GM12874 (cell line): Measurements from ENCODE around the gene EIF4A2.

Experiments
- CTCF ChIP-seq: IDR thresholded peaks from 2 replicates; pipeline ENCODE4 v1.5.1; 2011; ENCODE audit warnings: low read depth, mild to moderate bottlenecking, control low read depth, low read length, moderate library complexity; ENCODE audit not compliant: insufficient read depth

The EIF4A2 gene

GRCh38 chr3:186783058-186783730 lies at the start of gene EIF4A2:
Gene EIF4A2 (plus strand): TSS chr3:186783577. CDS start chr3:186783611, 34 bp downstream.
- no peak for TF ChIP-seq CTCF

GRCh38 chr3:186742618-186743380 lies 40.6 kb upstream of the EIF4A2 start:
- TF ChIP-seq CTCF, result no peak

- TF ChIP-seq CTCF, result no peak
Measured at GRCh38 chr3:186743666-186744065, 39.7 kb upstream of the EIF4A2 start.

GRCh38 chr3:186746008-186746407 lies 37.4 kb upstream of the EIF4A2 start:
- TF ChIP-seq CTCF, result no peak

- TF ChIP-seq CTCF, result no peak
Measured at GRCh38 chr3:186750316-186750715, 33.1 kb upstream of the EIF4A2 start.

GRCh38 chr3:186751480-186751879 lies 31.9 kb upstream of the EIF4A2 start:
- no peak for TF ChIP-seq CTCF

GRCh38 chr3:186754006-186754405 lies 29.4 kb upstream of the EIF4A2 start:
- no peak for TF ChIP-seq CTCF
